CD4-positive, alpha-beta T cell treated with Interleukin-2 at 100 ng/mL for 4 hours (primary cell): ENCODE results near the gene PAX5.
"Not testable (repeated sequence)": the region's sequence is repeated elsewhere in the genome, so short reads cannot be mapped to it uniquely, and the experiment has no call there.

Source experiments
- DNase-seq: peaks from one replicate; pipeline ENCODE4 v3.0.0-alpha.2; 2020; ENCODE audit warnings: low spot score

The PAX5 gene

GRCh38 chr9:36878986-36879982, 154.8 kb downstream of the PAX5 start:
- DNase-seq = no peak

- DNase-seq = no peak
Observed at GRCh38 chr9:36877239-36877638, 156.8 kb downstream of the PAX5 start.

GRCh38 chr9:36876056-36876455, 158.0 kb downstream of the PAX5 start:
- no peak for DNase-seq

- DNase-seq = no peak
Observed at GRCh38 chr9:36874921-36875320, 159.1 kb downstream of the PAX5 start.

- DNase-seq = no peak
Observed at GRCh38 chr9:36874261-36874660, 159.8 kb downstream of the PAX5 start.

- DNase-seq = peak; percentile 63
Observed at GRCh38 chr9:36873247-36873875, 160.7 kb downstream of the PAX5 start.

- no peak for DNase-seq
Observed at GRCh38 chr9:36872641-36873040, 161.4 kb downstream of the PAX5 start.

GRCh38 chr9:36871606-36872005, 162.5 kb downstream of the PAX5 start:
- DNase-seq = no peak

- DNase-seq = no peak
Observed at GRCh38 chr9:36870960-36871359, 163.1 kb downstream of the PAX5 start.

GRCh38 chr9:36869605-36870004, 164.5 kb downstream of the PAX5 start:
- not testable (repeated sequence) for DNase-seq

GRCh38 chr9:36868586-36869282, 165.3 kb downstream of the PAX5 start:
- DNase-seq = no peak

- DNase-seq = no peak
Observed at GRCh38 chr9:36867672-36868471, 166.2 kb downstream of the PAX5 start.

- DNase-seq = no peak
Observed at GRCh38 chr9:36867241-36867640, 166.8 kb downstream of the PAX5 start.

- no peak for DNase-seq
Observed at GRCh38 chr9:36866840-36867239, 167.2 kb downstream of the PAX5 start.

- no peak for DNase-seq
Observed at GRCh38 chr9:36865731-36866635, 168.1 kb downstream of the PAX5 start.

GRCh38 chr9:36864491-36865410, 169.3 kb downstream of the PAX5 start:
- no peak for DNase-seq

GRCh38 chr9:36862206-36863145, 171.6 kb downstream of the PAX5 start:
- DNase-seq = no peak

GRCh38 chr9:36861528-36862205, 172.4 kb downstream of the PAX5 start:
- DNase-seq = no peak
